ENCODE data around the gene TGIF2. TPM values are rescaled to one million over a fixed set of nuclear protein-coding genes. Genes with fewer than 3 reads are reported as not detected.

The TGIF2 gene
- total RNA-seq, 1 donor from 2014 or later = 4.5 TPM

DNA sequence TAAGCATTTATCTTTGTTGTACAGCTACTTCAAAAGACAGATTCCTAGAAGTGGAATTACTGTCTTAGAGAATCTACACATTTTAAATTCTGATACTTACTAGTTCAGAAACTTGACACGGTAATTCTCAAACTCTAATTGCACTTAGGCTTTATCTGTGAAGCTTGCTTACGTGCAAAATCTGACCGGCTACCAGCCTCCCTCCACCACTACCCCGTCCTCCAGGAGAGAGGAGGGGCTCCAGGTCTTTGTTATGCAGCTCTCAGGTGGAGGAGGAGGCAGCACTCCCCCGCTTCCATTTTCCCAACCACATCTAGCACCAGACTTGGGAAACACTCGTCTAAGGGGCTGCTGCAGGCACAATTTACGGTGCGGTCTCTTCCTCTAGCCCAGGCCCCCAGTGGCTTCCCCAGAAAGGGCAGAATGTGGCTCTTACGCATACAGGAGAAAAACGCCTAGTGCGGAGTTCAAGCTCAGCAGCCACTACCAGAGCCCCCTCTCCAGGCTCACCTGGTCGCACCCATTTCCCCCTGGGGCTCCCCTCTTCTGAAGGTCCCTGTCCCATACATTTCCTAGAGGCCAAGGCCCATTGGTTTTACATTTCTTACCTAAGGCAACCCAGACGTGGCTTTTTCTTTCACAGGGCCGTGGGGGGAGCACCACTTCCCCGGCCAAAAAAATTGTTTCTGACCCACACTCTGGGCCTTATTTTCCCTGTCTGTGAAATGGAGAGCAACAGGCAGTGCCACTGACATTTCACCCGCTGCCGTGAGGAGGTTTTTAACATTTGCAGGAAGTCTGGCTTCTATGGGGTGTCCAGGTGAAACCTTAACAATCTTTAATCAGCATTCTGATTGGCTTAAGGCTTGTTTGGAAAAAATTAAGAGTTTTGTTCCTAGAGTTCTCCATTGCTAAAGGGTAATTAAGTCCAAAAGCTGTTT, 1.6 kb upstream of the TGIF2 start:
- intact Hi-C loops (cut with DNase I) = loop anchor here (5.0 kb wide), 1 partner anchor 35 kb away; the partner anchor contains the start of gene RAB5IF
- no peak for ATAC-seq
- no peak for DNase-seq (ENCODE audit: missing footprints)

GRCh38 chr20:36572701-36573102, 695 bp upstream of the TGIF2 start:
- ATAC-seq (no peak), DNase-seq (ENCODE audit: missing footprints) (no peak)
- intact Hi-C loops (cut with DNase I) = loop anchor here (5.0 kb wide), 1 partner anchor 35 kb away; the partner anchor contains the start of gene RAB5IF

- ATAC-seq (peak; percentile 11), DNase-seq (ENCODE audit: missing footprints) (peak; percentile 72)
- intact Hi-C loops (cut with DNase I) = loop anchor here (5.0 kb wide), 1 partner anchor 33 kb away; the partner anchor contains the start of gene RAB5IF
Observed at GRCh38 chr20:36573798-36574365, 485 bp downstream of the TGIF2 start.

DNA sequence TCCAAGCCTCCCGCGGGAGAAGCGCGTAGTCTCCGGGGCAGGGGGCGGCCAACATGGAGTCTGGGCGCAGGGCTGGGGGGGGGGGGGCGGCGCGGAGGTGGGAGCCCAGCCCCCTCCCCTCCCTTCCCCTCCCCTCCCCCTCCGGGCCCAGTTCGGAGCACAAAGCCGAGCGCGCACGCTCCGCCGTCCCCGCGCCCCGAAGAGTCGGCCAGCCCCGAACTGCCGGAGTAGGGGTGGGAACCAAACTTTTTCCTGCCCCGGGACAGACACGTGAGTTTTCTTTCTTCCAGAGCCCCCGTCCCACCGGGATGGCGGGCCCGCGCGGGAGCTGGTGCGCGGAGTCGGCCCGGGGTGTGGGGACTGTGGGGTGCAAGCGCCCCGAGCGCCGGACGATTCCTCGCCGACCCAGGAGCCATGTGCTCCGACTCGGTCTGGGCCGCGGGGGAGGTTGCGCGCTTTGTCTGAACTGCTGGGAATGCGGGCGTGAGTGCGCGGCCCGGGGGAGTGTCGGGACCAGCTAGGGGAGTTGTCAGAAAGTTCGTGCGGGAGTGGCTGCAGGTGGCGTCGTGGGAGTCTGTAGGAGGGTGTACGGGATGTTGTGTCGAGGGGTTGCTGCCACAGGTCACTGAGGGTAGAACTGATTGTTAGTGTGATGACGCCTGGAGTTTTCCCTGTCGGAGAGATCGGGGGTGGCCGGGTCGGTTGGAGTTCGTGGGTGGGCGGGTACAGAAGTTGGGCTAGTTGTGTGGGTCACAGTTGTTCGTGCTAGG, 1.2 kb downstream of the TGIF2 start:
- ATAC-seq (peak; percentile 29), DNase-seq (ENCODE audit: missing footprints) (peak; percentile 71)
- intact Hi-C loops (cut with DNase I) = loop anchor here (5.0 kb wide), 1 partner anchor 33 kb away; the partner anchor contains the start of gene RAB5IF

DNA sequence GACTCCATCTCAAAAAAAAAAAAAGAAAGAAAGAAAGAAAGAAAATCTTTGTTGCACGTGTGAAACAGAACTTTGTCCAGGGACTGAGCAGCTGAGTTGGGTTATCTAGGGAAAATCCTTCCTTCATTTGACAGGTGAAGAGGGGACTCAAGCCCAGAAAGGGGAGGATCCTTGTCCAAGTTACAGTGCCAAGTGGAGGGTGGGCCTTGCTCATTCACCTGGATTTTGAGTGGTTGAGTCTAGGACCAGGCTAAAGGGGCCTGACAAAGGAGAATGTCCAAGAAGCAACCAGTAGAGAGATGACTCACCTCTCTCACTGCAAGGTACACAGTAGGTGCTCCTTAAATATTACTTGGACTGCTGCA, 2.7 kb downstream of the TGIF2 start:
- ATAC-seq (no peak), DNase-seq (ENCODE audit: missing footprints) (no peak)
- intact Hi-C loops (cut with DNase I) = no loop called here

DNA sequence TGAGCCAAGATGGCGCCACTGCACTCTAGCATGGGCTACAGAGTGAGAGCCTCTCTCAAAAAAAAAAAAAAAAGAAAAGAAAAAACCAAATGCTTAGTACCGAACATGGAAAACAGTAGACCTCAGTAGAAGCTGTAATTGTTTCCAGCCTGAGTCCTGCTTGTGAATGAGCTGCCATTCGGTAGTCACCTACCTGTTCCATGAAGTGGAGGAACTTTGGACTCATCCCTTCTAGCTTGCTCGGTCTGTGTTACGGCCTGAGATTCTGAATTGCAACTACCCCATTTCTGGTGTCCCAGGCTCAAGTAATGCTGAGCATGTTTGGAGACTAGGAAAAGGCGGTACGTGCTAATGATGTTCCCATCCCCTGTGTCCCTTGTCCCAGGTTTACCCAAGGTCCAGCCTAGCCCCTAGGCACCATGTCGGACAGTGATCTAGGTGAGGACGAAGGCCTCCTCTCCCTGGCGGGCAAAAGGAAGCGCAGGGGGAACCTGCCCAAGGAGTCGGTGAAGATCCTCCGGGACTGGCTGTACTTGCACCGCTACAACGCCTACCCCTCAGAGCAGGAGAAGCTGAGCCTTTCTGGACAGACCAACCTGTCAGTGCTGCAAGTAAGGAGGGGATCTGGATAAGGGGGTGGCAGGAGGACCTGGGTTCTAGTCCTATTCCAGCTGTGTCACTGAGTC, 5.1 kb downstream of the TGIF2 start:
- intact Hi-C loops (cut with DNase I) = no loop called here
- no peak for DNase-seq (ENCODE audit: missing footprints)
- ATAC-seq = no peak

GRCh38 chr20:36579996-36580545, 6.7 kb downstream of the TGIF2 start:
- intact Hi-C loops (cut with DNase I) = no loop called here
- ATAC-seq (no peak), DNase-seq (ENCODE audit: missing footprints) (no peak)

- intact Hi-C loops (cut with DNase I) = no loop called here
- no peak for ATAC-seq
Observed at GRCh38 chr20:36582322-36582721, 8.9 kb downstream of the TGIF2 start.

GRCh38 chr20:36582821-36583220, 9.4 kb downstream of the TGIF2 start:
- no peak for ATAC-seq

More at GRCh38 chr20:36582322-36582721, 8.9 kb downstream of the TGIF2 start:
- no peak for DNase-seq (ENCODE audit: missing footprints)

GRCh38 chr20:36584018-36584481, 10.7 kb downstream of the TGIF2 start:
- DNase-seq (ENCODE audit: missing footprints) (no peak), ATAC-seq (no peak)
- intact Hi-C loops (cut with DNase I) = no loop called here

More at GRCh38 chr20:36582821-36583220, 9.4 kb downstream of the TGIF2 start:
- intact Hi-C loops (cut with DNase I) = no loop called here
- DNase-seq (ENCODE audit: missing footprints) = no peak

GRCh38 chr20:36585410-36586125, 12.2 kb downstream of the TGIF2 start:
- no peak for DNase-seq (ENCODE audit: missing footprints)
- no peak for ATAC-seq
- intact Hi-C loops (cut with DNase I) = no loop called here

DNA sequence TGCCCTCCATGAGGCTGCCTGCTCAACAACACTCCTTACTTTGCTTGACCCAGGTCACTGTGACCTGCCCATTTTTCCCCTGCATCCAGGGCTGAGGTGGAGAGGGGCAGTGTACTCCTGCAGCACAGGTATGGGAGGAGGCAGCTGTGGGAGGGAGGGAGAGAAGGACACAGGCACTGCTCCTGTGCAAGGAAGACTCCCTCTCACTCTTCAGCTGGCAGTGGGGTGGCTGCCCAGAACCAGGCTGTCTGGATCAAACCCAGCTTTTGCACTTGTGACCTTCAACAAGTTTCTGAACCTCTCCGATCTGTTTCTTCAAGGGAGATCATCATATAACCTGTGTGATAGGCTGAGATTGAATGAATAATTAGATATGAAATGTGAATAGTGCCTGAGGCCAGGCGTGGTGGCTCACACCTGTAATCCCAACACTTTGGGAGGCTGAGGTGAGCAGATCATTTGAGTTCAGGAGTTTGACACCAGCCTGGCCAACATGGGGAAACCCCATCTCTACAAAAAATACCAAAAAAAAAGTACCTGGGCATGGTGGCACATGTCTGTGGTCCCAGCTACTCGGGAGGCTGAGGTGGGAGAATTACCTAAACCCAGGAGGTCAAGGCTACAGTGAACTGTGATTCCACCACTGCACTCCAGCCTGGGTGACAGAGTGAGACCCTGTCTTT, 14.1 kb downstream of the TGIF2 start:
- DNase-seq (ENCODE audit: missing footprints) (no peak), ATAC-seq (no peak)
- intact Hi-C loops (cut with DNase I) = no loop called here

- intact Hi-C loops (cut with DNase I) = loop anchor here (5.0 kb wide), 1 partner anchor 34 kb away; no protein-coding TSS in a partner anchor
- ATAC-seq (no peak), DNase-seq (ENCODE audit: missing footprints) (no peak)
Observed at GRCh38 chr20:36591281-36591680, 17.9 kb downstream of the TGIF2 start.

DNA sequence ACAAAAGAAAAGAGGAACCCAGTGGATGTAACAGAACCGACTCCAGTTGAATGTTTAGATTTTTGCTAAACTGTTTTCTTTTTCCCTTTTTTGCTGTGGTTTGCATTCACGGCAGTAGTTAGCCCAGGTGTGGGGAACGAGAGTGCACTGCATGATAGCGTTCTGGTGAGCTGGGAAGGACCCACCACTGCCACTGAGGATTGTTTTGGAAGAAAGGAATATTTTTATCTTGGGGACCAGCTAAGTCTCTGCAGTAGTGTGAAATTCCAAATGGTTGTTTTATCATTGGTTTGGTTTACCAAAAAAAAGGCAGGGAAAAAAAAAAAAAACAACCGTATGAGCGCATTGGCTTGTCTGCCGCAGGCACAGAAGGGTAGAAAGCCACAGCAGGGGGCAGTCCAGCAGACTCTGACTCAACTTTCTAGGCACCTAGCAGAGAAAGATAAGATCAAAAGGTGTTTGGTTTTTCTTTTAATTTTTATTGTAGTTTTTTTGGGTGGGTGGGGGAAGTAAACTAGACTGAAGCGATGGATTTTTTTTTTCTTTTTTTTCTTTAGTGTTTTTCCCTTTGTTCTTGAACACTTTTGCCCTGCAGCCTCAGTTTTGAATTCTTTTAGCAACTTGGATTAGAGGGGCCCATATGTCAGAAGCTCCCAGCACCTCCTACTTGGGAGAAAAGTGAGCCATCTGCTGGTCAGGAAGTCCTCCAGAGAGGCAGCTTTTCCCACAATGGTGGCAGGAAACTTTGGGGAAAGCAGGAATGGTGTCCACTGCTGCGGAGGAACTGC, 18.7 kb downstream of the TGIF2 start:
- ATAC-seq (no peak), DNase-seq (ENCODE audit: missing footprints) (no peak)
- intact Hi-C loops (cut with DNase I) = loop anchor here (5.0 kb wide), 1 partner anchor 35 kb away; no protein-coding TSS in a partner anchor

DNA sequence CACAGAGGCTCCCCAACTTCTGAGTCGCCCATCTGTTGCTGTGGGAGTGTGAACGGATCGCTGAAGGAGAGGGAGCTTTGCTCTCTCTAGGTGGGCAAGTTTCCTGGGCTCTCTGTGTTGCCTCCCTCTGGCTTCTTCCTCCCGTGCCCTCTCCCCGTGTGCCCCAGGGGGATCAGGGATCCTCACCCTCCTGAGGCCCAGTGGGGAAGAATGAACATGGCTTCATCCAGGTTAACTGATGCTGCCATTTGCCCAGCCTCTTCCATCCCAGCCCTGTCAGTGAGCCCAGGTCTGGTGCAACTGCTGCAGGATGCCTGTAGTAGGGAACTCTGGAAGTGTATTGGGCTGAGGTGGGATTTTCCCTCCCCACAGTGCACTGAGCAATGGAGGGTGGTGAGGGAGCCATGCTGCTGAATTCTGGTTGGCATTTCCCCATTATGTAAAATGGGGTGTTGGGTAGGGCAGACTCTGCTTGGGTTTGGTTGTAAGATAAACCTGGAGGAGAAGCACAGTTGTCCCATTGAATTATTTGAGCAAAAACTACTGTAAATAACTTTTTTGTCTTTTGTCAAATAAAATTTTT, 20.0 kb downstream of the TGIF2 start:
- ATAC-seq = no peak
- DNase-seq (ENCODE audit: missing footprints) = no peak
- intact Hi-C loops (cut with DNase I) = loop anchor here (5.0 kb wide), 1 partner anchor 36 kb away; no protein-coding TSS in a partner anchor

DNA sequence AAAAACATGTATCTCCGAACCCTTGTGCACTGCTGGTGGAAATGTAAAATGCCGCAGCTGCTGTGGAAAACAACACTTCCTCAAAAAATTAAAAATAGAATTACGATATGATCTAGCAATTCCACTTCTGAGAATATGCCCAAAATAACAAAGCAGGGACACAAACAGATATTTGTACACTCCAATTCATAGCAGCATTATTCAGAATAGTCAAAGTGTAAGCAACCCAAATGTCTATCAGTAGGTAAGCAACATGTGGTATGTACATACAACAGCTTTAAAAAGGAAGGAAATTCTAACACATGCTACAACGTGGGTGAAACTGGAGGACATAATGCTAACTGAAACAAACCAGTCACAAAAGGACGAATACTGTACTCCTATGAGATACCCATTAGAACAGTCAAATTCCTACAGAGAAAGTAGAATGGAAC, 26.5 kb downstream of the TGIF2 start:
- ATAC-seq (no peak), DNase-seq (ENCODE audit: missing footprints) (no peak)
- intact Hi-C loops (cut with DNase I) = loop anchor here (10.0 kb wide), 3 partner anchors 135 to 385 kb away; a partner anchor contains a TSS
